Articular chondrocyte of knee joint (primary cell): ENCODE measurements around the gene SET. TPM values are rescaled to one million over a fixed set of nuclear protein-coding genes. Genes with fewer than 3 reads are reported as not detected.

ENCODE experiments used
- small RNA-seq: library from RNA; depleted of rRNA; stranded (forward); fragments of <200 nt; gene quantifications from one replicate; pipeline ENCODE3, GENCODE V24; 2012
- total RNA-seq: library from RNA; depleted of rRNA; stranded (reverse); fragments of >200 nt; gene quantifications from 2 replicates; pipeline ENCODE4 v1.2.3, GENCODE V29; 2012

SET gene, protein sequence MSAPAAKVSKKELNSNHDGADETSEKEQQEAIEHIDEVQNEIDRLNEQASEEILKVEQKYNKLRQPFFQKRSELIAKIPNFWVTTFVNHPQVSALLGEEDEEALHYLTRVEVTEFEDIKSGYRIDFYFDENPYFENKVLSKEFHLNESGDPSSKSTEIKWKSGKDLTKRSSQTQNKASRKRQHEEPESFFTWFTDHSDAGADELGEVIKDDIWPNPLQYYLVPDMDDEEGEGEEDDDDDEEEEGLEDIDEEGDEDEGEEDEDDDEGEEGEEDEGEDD
- 393 and 418 TPM in 2 replicates for total RNA-seq

DNA sequence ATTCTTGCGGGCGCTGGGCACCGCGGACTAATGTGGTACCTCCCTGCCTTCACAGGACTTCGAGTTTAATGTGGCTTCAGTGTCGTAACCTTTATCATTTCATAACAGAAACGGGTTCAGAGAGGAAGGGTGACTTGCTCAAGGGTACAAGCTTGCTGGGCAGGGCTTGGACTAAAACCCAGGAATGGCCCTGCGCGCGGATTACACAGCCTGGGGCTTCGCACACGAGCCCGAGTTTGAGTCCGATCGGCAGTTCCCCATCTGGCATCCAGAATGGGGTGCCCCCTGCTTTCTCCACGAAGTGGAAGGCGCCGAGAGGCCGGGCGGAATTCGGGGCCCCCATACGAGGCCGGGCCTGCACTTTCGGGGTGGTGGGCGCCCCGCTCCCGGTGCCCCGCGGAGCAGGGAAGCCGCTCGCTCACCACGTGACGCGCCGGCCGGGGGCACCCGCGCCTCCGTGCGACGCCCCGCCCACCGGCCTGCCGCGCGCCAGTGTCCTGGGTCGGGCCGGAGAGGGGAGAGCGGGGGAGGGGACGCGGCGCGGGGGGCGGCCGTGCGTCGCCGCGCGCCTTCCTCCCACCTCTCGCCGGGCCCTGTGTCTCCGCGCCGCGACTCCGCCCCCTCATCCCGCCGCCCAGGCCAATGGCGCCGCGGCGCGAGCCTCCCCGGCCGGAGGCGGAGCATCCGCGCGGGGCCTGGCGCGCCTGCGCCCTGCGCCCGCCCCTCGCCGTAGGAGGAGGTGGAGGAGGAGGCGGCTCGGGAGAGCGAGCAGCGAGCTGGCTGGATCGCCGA is at the start of gene SET:
SET (plus strand) TSS at position 722 of the 792 bp plus-strand sequence. CDS start 361 bp downstream, outside the sequence.

DNA sequence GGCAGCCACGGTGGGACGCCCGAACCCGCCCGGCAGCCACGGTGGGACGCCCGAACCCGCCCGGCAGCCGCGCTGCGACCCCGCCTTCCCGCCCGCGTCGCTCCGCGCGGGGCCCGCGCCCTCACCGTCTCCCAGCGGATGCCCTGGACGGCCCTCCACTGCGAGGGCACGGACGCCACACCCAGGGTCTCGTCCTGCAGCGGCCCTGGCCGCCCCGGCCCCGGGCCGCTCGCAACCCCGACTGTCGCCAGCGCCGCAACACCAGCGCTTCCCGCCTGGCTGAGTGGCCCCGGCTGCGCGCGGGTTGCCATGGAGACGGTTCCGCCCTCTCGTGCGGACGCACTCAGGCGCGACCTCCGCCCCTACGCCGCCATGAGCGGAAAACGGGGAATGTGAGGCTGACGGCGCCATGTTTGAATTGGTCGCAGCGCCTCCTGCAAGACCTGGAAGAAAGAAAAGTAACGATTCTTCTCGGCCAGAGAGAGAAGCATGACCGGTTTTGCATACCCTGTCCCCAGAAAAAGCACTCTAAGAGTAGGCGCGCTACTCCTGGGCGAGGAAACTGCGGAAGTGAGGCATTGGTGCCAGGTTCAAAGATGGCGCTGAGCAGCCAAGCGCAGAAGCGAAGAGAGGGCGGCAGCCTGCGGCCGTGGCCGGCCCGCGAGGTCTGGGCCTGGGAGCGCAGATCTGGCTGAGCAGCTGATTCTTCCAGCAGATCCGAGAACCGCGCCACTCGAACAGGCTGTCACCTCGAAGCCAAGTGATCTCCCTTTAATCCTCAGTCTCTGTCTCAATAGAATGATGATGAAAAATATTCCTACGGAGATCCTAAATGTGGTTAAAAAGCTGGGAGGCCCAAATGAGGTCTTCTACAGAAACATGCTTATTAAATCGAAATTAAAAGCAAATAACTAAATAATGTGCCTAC is 32.3 kb upstream of the SET start, which contains the start of gene DYNC2I2:
DYNC2I2 (minus strand) TSS at position 432 of the 928 bp plus-strand sequence; CDS start at position 311, 121 bp downstream.

DNA sequence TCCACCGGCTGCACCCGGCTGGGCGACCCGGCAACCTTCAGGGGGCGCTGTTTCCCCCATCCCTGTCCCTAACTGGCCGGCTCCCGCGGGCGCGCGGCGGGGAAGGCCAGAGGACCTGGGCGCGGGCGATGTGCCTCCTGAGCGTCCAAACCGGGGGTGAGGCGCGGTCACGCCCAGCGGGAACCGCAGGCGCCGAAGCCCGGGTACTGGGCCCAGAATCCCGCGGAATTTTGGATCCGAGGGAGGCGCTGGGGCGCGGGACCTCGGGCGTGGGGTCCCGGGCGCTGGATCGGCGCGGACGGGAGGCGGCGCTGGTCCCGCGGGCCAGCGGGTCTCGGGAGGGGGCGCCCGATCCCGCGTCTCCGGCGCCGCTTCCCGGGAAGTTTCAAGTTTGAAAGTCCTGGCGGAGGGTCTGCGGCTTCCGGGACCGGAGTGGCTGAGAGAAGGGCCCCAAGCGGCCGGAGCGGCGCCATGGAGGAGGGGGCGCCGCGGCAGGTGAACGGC is 13.5 kb downstream of the SET start, which contains the start of gene PKN3:
PKN3 (plus strand) TSS at position 59 of the 504 bp plus-strand sequence; CDS start at position 472, 413 bp downstream.

DNA sequence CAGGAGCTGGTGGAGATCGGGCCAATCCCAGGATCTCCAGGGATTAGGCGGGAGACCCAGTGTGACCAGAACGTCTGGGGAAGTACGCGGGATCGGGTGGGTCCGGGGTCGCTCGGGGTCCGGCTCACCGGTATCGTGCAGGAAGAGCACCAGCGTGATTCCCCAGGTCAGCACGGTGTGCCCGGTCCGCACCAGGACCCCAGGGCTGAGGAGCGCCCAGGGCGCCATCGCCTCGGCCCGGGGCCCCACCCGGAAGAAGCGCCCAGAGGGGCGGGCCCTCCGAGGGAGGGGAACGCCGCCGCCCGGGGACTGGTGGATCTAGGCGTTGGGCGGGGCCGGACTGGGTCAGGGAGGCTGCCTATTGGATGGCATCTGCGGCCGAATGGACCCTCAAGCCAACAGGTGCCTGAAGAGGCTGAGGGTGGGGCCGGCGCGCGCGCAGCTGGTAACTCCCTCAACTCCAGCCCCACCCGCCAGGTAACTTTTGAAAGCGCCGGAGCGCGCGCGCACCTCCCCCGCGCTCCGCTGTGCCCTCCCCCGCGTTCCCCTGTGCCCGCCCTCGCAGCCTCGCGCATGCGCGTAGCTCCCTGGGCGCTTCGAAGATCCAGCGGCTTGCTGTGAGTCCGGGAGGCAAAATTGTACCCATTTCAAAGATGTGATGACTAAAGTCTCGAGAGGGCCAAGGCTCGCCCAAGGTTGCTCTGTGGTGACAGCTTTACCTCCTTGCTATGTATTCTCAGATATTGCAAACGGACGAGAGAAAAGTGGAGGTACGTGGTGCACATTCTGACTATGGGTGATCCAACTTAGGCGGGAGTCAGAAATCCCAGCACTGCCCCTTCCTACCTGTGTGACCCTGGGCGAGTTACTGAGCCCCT is 35.1 kb downstream of the SET start, which contains the start of gene ZDHHC12:
ZDHHC12 (minus strand) TSS at position 262 of the 878 bp plus-strand sequence; CDS start at position 228, 34 bp downstream.

Small RNA genes lying within 50 kb of the gene (small RNA-seq; reads per million reads assigned to genes)
- gene RF00017 (not detected), gene RN7SL560P (not detected)

Other genes starting within 250 kb of the SET start
- gene ODF2, start 233.2 kb upstream of the SET start, total RNA-seq, result 26.8 and 31.6 TPM in 2 replicates
- gene GLE1, start 184.5 kb upstream of the SET start, total RNA-seq, result 28.7 and 30.4 TPM in 2 replicates
- gene SPTAN1, start 136.6 kb upstream of the SET start, total RNA-seq, result 386 and 406 TPM in 2 replicates
- gene DYNC2I2, start 32.4 kb upstream of the SET start, total RNA-seq, result 44.1 and 47.4 TPM in 2 replicates
- gene PKN3, start 13.3 kb downstream of the SET start, total RNA-seq, result 10.1 and 11.5 TPM in 2 replicates
- gene ZDHHC12, start 34.9 kb downstream of the SET start, total RNA-seq, result 17.6 and 18.1 TPM in 2 replicates
- gene ZER1, start 82.7 kb downstream of the SET start, total RNA-seq, result 21.2 and 28.9 TPM in 2 replicates
- 17.5 and 21.5 TPM in 2 replicates for gene TBC1D13, start 98.0 kb downstream of the SET start, total RNA-seq
- gene ENDOG, start 129.3 kb downstream of the SET start, total RNA-seq, result 14.1 and 15.7 TPM in 2 replicates
- gene SPOUT1, start 140.6 kb downstream of the SET start, total RNA-seq, result 11.1 and 12.1 TPM in 2 replicates
- gene KYAT1, start 192.7 kb downstream of the SET start, total RNA-seq, result 2.9 TPM in 2 replicates
- 26.7 and 29.1 TPM in 2 replicates for gene LRRC8A, start 192.9 kb downstream of the SET start, total RNA-seq
- gene PHYHD1, start 231.8 kb downstream of the SET start, total RNA-seq, result 9.1 and 10.3 TPM in 2 replicates